GM23338 (cell line): ENCODE data around the gene ALPL. TPM values are rescaled to one million over a fixed set of nuclear protein-coding genes. Genes with fewer than 3 reads are reported as not detected.
"Not testable (repeated sequence)": the region's sequence is repeated elsewhere in the genome, so short reads cannot be mapped to it uniquely, and the experiment has no call there.

Experiments
- ATAC-seq: fragments of 200-7000 bp; cut with Tn5 transposase; 3 replicates; pipeline ENCODE4 v1.9.1; 2020
- DNase-seq: peaks from one replicate; pipeline ENCODE4 v3.0.0-alpha.2; 2015; ENCODE audit warnings: low spot score
- H2AFZ ChIP-seq: fragments of 200-600 bp; sonication (generic); 2 replicates; pipeline ENCODE4 v1.8.0; 2016; ENCODE audit warnings: antibody characterized with exemption, mild to moderate bottlenecking, moderate library complexity
- H3F3A ChIP-seq: fragments of 200-600 bp; sonication (generic); replicated peaks from 2 replicates; pipeline ENCODE4 v1.8.0; 2017; ENCODE audit warnings: antibody characterized with exemption, mixed run types, low read depth
- H3K27ac ChIP-seq: fragments of 200-600 bp; sonication (generic); 2 replicates; pipeline ENCODE4 v1.6.1; 2016; ENCODE audit warnings: low read depth
- H3K27me3 ChIP-seq: fragments of 200-600 bp; sonication (generic); 2 replicates; pipeline ENCODE4 v1.8.0; 2016; ENCODE audit warnings: mild to moderate bottlenecking, mixed run types, moderate library complexity; ENCODE audit not compliant: insufficient read depth
- H3K36me3 ChIP-seq: fragments of 200-600 bp; sonication (generic); 2 replicates; pipeline ENCODE4 v1.8.0; 2016; ENCODE audit warnings: mild to moderate bottlenecking; ENCODE audit not compliant: insufficient read depth
- H3K4me1 ChIP-seq: fragments of 200-600 bp; sonication (generic); 2 replicates; pipeline ENCODE4 v1.8.0; 2016; ENCODE audit warnings: mild to moderate bottlenecking, moderate library complexity; ENCODE audit not compliant: insufficient read depth
- H3K4me2 ChIP-seq: fragments of 200-600 bp; sonication (generic); 2 replicates; pipeline ENCODE4 v1.7.1; 2017; ENCODE audit warnings: mixed run types
- H3K4me3 ChIP-seq: fragments of 200-600 bp; sonication (generic); 2 replicates; pipeline ENCODE4 v1.6.1; 2016; ENCODE audit warnings: mixed run types
- H3K79me2 ChIP-seq: fragments of 200-600 bp; sonication (generic); replicated peaks from 2 replicates; pipeline ENCODE4 v1.8.0; 2017; ENCODE audit warnings: mild to moderate bottlenecking; ENCODE audit not compliant: insufficient read depth
- H3K9me2 ChIP-seq: fragments of 200-600 bp; sonication (generic); 2 replicates; pipeline ENCODE4 v1.8.0; 2017; ENCODE audit not compliant: insufficient read depth
- H4K20me1 ChIP-seq: fragments of 200-600 bp; sonication (generic); replicated peaks from 2 replicates; pipeline ENCODE4 v1.8.0; 2017; ENCODE audit warnings: mild to moderate bottlenecking; ENCODE audit not compliant: insufficient read depth
- H3K27ac Mint-ChIP-seq: 2 replicates; pipeline ENCODE4 v1.8.0; 2020; ENCODE audit warnings: inconsistent platforms, mild to moderate bottlenecking, moderate library complexity, mixed read lengths
- H3K27me3 Mint-ChIP-seq: 3 replicates; pipeline ENCODE4 v1.8.0; 2022; ENCODE audit warnings: low read depth, mild to moderate bottlenecking, moderate library complexity, mixed read lengths, inconsistent platforms; ENCODE audit not compliant: insufficient read depth, poor library complexity
- H3K36me3 Mint-ChIP-seq: 3 replicates; pipeline ENCODE4 v1.8.0; 2021; ENCODE audit warnings: low read depth, mild to moderate bottlenecking, inconsistent platforms, moderate library complexity, mixed read lengths
- H3K4me1 Mint-ChIP-seq: 3 replicates; pipeline ENCODE4 v1.8.0; 2020; ENCODE audit warnings: mild to moderate bottlenecking, inconsistent platforms, mixed read lengths
- H3K4me3 Mint-ChIP-seq: 3 replicates; pipeline ENCODE4 v1.8.0; 2021; ENCODE audit warnings: moderate library complexity, mild to moderate bottlenecking, inconsistent platforms, mixed read lengths
- H3K9me3 Mint-ChIP-seq: 3 replicates; pipeline ENCODE4 v1.8.0; 2020; ENCODE audit warnings: moderate library complexity, mild to moderate bottlenecking, inconsistent platforms, mixed read lengths
- ETS1 ChIP-seq: IDR thresholded peaks from 2 replicates; pipeline ENCODE4 v1.6.1; 2016; ENCODE audit warnings: antibody characterized with exemption
- NANOG ChIP-seq: IDR thresholded peaks from 2 replicates; pipeline ENCODE4 v1.6.1; 2016; ENCODE audit warnings: antibody characterized with exemption, borderline replicate concordance
- POLR2AphosphoS5 ChIP-seq: IDR thresholded peaks from 2 replicates; pipeline ENCODE4 v1.6.1; 2016; ENCODE audit warnings: antibody characterized with exemption, low read depth
- ZNF114 ChIP-seq: fragments of 250-450 bp; sonication (Bioruptor Pico); IDR thresholded peaks from 2 replicates; pipeline ENCODE4 v1.5.0; 2020; ENCODE audit warnings: mild to moderate bottlenecking, moderate library complexity
- long read RNA-seq: library from polyadenylated mRNA; unstranded; transcript quantifications from one replicate; pipeline ENCODE4 v2.0.0, GENCODE V29; 2020; ENCODE audit not compliant: unreplicated experiment
- polyA plus RNA-seq: library from polyadenylated mRNA; unstranded; fragments of >200 nt; fragmentation: Nextera tagmentation; extraction: Ambion mirVana; gene quantifications from 2 replicates; pipeline ENCODE4 v1.2.1, GENCODE V29; 2016
- total RNA-seq: library from RNA; depleted of rRNA; stranded (reverse); fragments of >200 nt; shearing (Covaris generic); gene quantifications from 2 replicates; pipeline ENCODE4 v1.2.3, GENCODE V29; 2014; rRNA removed

The ALPL gene
- 166 and 187 TPM in 2 replicates for total RNA-seq
- 116 and 120 TPM in 2 replicates for polyA plus RNA-seq
- long read RNA-seq, transcript ALPL-204 (12 exons, 2,589 nt) = major isoform, 26 of 39 reads
- long read RNA-seq, partial matches to known transcripts = 3 of 39 reads
- long read RNA-seq, other reads (novel, unspliced or antisense) = 8 of 39 reads

- H2AFZ ChIP-seq = peak within 1 kb of the TSS; percentile 99
- H3K9me2 ChIP-seq = no peaks in the 10 kb centered on the region
- peak; percentile 64 for DNase-seq
- no peaks in the 10 kb centered on the region for H3K36me3 ChIP-seq
- H3F3A ChIP-seq = no peaks in the 10 kb centered on the region
- peaks cover 37% of the 10 kb centered on the region for H3K4me1 Mint-ChIP-seq
- peaks cover 8% of the 10 kb centered on the region; the same call in 2 of the 3 replicates for H3K36me3 Mint-ChIP-seq
- peaks cover 27% of the 10 kb centered on the region for H3K4me1 ChIP-seq
- peaks cover under 1% of the 10 kb centered on the region for H4K20me1 ChIP-seq
- H3K27me3 ChIP-seq = peaks cover 12% of the 10 kb centered on the region
- peak within 1 kb of the TSS; percentile 97 for H3K4me2 ChIP-seq
- TF ChIP-seq POLR2AphosphoS5 (peak; percentile 72), NANOG (no peak)
- H3K9me3 Mint-ChIP-seq = no peaks in the 10 kb centered on the region
- peaks cover 42% of the 10 kb centered on the region for H3K79me2 ChIP-seq
- peak; percentile 51 for ATAC-seq
- peak within 1 kb of the TSS; percentile 43; the same call in 1 of the 2 replicates for H3K27ac Mint-ChIP-seq
- no peak within 1 kb of the TSS for H3K27ac ChIP-seq
- H3K27me3 Mint-ChIP-seq = peaks cover 14% of the 10 kb centered on the region
- H3K4me3 ChIP-seq = peak within 1 kb of the TSS; percentile 88
- H3K4me3 Mint-ChIP-seq = peak within 1 kb of the TSS; percentile 79
Observed at GRCh38 chr1:21509351-21510112, at the start of gene ALPL. Gene ALPL, plus strand, starts transcription at chr1:21509423. Its CDS starts 44,659 bp downstream, at chr1:21554082.

GRCh38 chr1:21465127-21465526 lies 44.1 kb upstream of the ALPL start:
- H4K20me1 ChIP-seq, ATAC-seq, H3K36me3 Mint-ChIP-seq, H3K27me3 ChIP-seq, H2AFZ ChIP-seq, H3K27me3 Mint-ChIP-seq, H3K79me2 ChIP-seq, H3F3A ChIP-seq, H3K4me3 ChIP-seq, H3K36me3 ChIP-seq, DNase-seq, H3K27ac Mint-ChIP-seq, H3K9me2 ChIP-seq, H3K9me3 Mint-ChIP-seq, H3K4me2 ChIP-seq, H3K27ac ChIP-seq, H3K4me3 Mint-ChIP-seq: not testable (repeated sequence)
- H3K4me1 ChIP-seq = peaks cover 19% of the 10 kb centered on the region
- H3K4me1 Mint-ChIP-seq = peaks cover 34% of the 10 kb centered on the region

- peak overlapping the region; percentile 25; the same call in 1 of the 2 replicates for H3K27ac Mint-ChIP-seq
Observed at GRCh38 chr1:21467946-21468345, 41.3 kb upstream of the ALPL start.

GRCh38 chr1:21468599-21468998 lies 40.6 kb upstream of the ALPL start:
- no peak overlapping the region for H3K27ac ChIP-seq
- H3K9me2 ChIP-seq = no peaks in the 10 kb centered on the region; the same call in 1 of the 2 replicates
- no peaks in the 10 kb centered on the region for H4K20me1 ChIP-seq
- H3K36me3 ChIP-seq = no peaks in the 10 kb centered on the region
- H2AFZ ChIP-seq = no peak overlapping the region
- peaks cover 3% of the 10 kb centered on the region for H3K27me3 Mint-ChIP-seq
- no peaks in the 10 kb centered on the region for H3K9me3 Mint-ChIP-seq
- 0 out of 2 replicates have a peak overlapping the region, but pooled peaks have one; percentile 42 for H3K4me2 ChIP-seq
- ATAC-seq (no peak), DNase-seq (peak; percentile 81)
- no peaks in the 10 kb centered on the region for H3K27me3 ChIP-seq
- no peak overlapping the region for H3K4me3 ChIP-seq
- H3K36me3 Mint-ChIP-seq = peaks cover 2% of the 10 kb centered on the region; the same call in 2 of the 3 replicates
- H3K4me1 Mint-ChIP-seq = peaks cover 40% of the 10 kb centered on the region
- peaks cover 19% of the 10 kb centered on the region for H3K4me1 ChIP-seq
- no peaks in the 10 kb centered on the region for H3F3A ChIP-seq
- 0 out of 2 replicates have a peak overlapping the region, but pooled peaks have one; percentile 25 for H3K27ac Mint-ChIP-seq
- no peak overlapping the region for H3K4me3 Mint-ChIP-seq
- no peaks in the 10 kb centered on the region for H3K79me2 ChIP-seq
- TF ChIP-seq ZNF114 (CRISPR knock-in tag) = no peak
- no peak for TF ChIP-seq ETS1

More at GRCh38 chr1:21467946-21468345, 41.3 kb upstream of the ALPL start:
- H3K4me1 Mint-ChIP-seq = peaks cover 40% of the 10 kb centered on the region
- H4K20me1 ChIP-seq, H3K9me3 Mint-ChIP-seq, H3K9me2 ChIP-seq, H3K27me3 ChIP-seq, H3K27ac ChIP-seq, H3K27me3 Mint-ChIP-seq, H3K79me2 ChIP-seq, H3F3A ChIP-seq, H3K36me3 ChIP-seq, ATAC-seq, H2AFZ ChIP-seq, H3K36me3 Mint-ChIP-seq: not testable (repeated sequence)
- Histone ChIP-seq H3K4me2 (peak overlapping the region; percentile 42), H3K4me3 (0 out of 2 replicates have a peak overlapping the region, but pooled peaks have one; percentile 18), H3K4me1 (peaks cover 19% of the 10 kb centered on the region)
- DNase-seq = peak; percentile 27
- H3K4me3 Mint-ChIP-seq = peak overlapping the region; percentile 27
